Measurements from ENCODE around the gene LGALS12. TPM values are rescaled to one million over a fixed set of nuclear protein-coding genes. Genes with fewer than 3 reads are reported as not detected.

LGALS12 gene
- total RNA-seq (1 to 10 TPM in 1 of 2 donors, under 1 TPM in 1; 0.84 to 1.2 TPM), polyA plus RNA-seq (not detected)
- long read RNA-seq, donor 1, partial matches to known transcripts, result 0 of 1 reads
- long read RNA-seq, donor 1, other reads (novel, unspliced or antisense), result 1 of 1 reads
- long read RNA-seq, donor 2, partial matches to known transcripts, result 1 of 1 reads
- long read RNA-seq, donor 2, other reads (novel, unspliced or antisense), result 0 of 1 reads

- intact Hi-C loops (cut with DNase I), result no loop called here
- Histone ChIP-seq H3K4me3 (ENCODE audit: low read length in 2 of 2) (no peak within 1 kb of the TSS), H3K27ac (ENCODE audit: low read depth in 1 of 2, low read length in 2 of 2) (no peak within 1 kb of the TSS), H3K9me3 (ENCODE audit: control insufficient read depth, low read length) (no peaks in the 10 kb centered on the region), H3K27me3 (ENCODE audit: control insufficient read depth in 1 of 2, insufficient read depth in 2 of 2, low read length in 1 of 2) (no peaks in the 10 kb centered on the region), H3K36me3 (ENCODE audit: control insufficient read depth in 1 of 2, insufficient read depth in 2 of 2, low read length in 1 of 2) (no peaks in the 10 kb centered on the region), H3K4me1 (ENCODE audit: control insufficient read depth in 1 of 2, insufficient read depth in 2 of 2, low read length in 2 of 2) (no peaks in the 10 kb centered on the region)
- ATAC-seq (ENCODE audit: low FRiP score) (no peak), DNase-seq (no peak)
- WGBS, 2 donors, result 78 to 82% methylated on average over 15 of the region's 15 CpGs
These were observed at the start of gene LGALS12 for GRCh38 chr11:63505857-63506528. TSS of gene LGALS12 (plus strand) at chr11:63506084. CDS start at chr11:63506459, 375 bp downstream.

GRCh38 chr11:63459586-63459985 is 46.3 kb upstream of the LGALS12 start:
- Histone ChIP-seq H3K4me3 (ENCODE audit: low read length in 2 of 2) (no peak overlapping the region), H3K36me3 (ENCODE audit: control insufficient read depth in 1 of 2, insufficient read depth in 2 of 2, low read length in 1 of 2) (no peaks in the 10 kb centered on the region), H3K9me3 (ENCODE audit: control insufficient read depth, low read length) (no peaks in the 10 kb centered on the region), H3K4me1 (ENCODE audit: control insufficient read depth in 1 of 2, insufficient read depth in 2 of 2, low read length in 2 of 2) (no peaks in the 10 kb centered on the region), H3K27me3 (ENCODE audit: control insufficient read depth in 1 of 2, insufficient read depth in 2 of 2, low read length in 1 of 2) (peaks cover 0 to 1% of the 10 kb centered on the region in 2 donors), H3K27ac (ENCODE audit: low read depth in 1 of 2, low read length in 2 of 2) (no peak overlapping the region)
- 55 to 57% methylated on average over 6 of the region's 6 CpGs for WGBS, 2 donors
- DNase-seq (no peak), ATAC-seq (ENCODE audit: low FRiP score) (no peak)
- intact Hi-C loops (cut with DNase I), result no loop called here

- Histone ChIP-seq H3K27ac (ENCODE audit: low read depth in 1 of 2, low read length in 2 of 2) (no peak overlapping the region), H3K4me1 (ENCODE audit: control insufficient read depth in 1 of 2, insufficient read depth in 2 of 2, low read length in 2 of 2) (no peaks in the 10 kb centered on the region), H3K27me3 (ENCODE audit: control insufficient read depth in 1 of 2, insufficient read depth in 2 of 2, low read length in 1 of 2) (no peaks in the 10 kb centered on the region), H3K4me3 (ENCODE audit: low read length in 2 of 2) (no peak overlapping the region), H3K36me3 (ENCODE audit: control insufficient read depth in 1 of 2, insufficient read depth in 2 of 2, low read length in 1 of 2) (no peaks in the 10 kb centered on the region), H3K9me3 (ENCODE audit: control insufficient read depth, low read length) (no peaks in the 10 kb centered on the region)
- intact Hi-C loops (cut with DNase I), result no loop called here
- DNase-seq (no peak), ATAC-seq (ENCODE audit: low FRiP score) (no peak)
These were observed 43.7 kb upstream of the LGALS12 start for GRCh38 chr11:63462137-63462536.

- no peaks in the 10 kb centered on the region for H3K9me3 ChIP-seq (ENCODE audit: control insufficient read depth, low read length)
- H3K27ac ChIP-seq (ENCODE audit: low read depth in 1 of 2, low read length in 2 of 2), result no peak overlapping the region
- H3K4me1 ChIP-seq (ENCODE audit: control insufficient read depth in 1 of 2, insufficient read depth in 2 of 2, low read length in 2 of 2), result no peaks in the 10 kb centered on the region
- ATAC-seq (ENCODE audit: low FRiP score), result no peak
- intact Hi-C loops (cut with DNase I), result no loop called here
- 32 to 35% methylated on average over 3 of the region's 3 CpGs for WGBS, 2 donors
- H3K36me3 ChIP-seq (ENCODE audit: control insufficient read depth in 1 of 2, insufficient read depth in 2 of 2, low read length in 1 of 2), result no peaks in the 10 kb centered on the region
- H3K27me3 ChIP-seq (ENCODE audit: control insufficient read depth in 1 of 2, insufficient read depth in 2 of 2, low read length in 1 of 2), result no peaks in the 10 kb centered on the region
- no peak for DNase-seq
- no peak overlapping the region for H3K4me3 ChIP-seq (ENCODE audit: low read length in 2 of 2)
These were observed 35.6 kb upstream of the LGALS12 start for GRCh38 chr11:63470311-63470710.

GRCh38 chr11:63472372-63472771 is 33.5 kb upstream of the LGALS12 start:
- intact Hi-C loops (cut with DNase I), result no loop called here
- no peaks in the 10 kb centered on the region for H3K9me3 ChIP-seq (ENCODE audit: control insufficient read depth, low read length)
- no peaks in the 10 kb centered on the region for H3K36me3 ChIP-seq (ENCODE audit: control insufficient read depth in 1 of 2, insufficient read depth in 2 of 2, low read length in 1 of 2)
- 78 to 88% methylated on average over 3 of the region's 3 CpGs for WGBS, 2 donors
- no peak overlapping the region for H3K4me3 ChIP-seq (ENCODE audit: low read length in 2 of 2)
- H3K4me1 ChIP-seq (ENCODE audit: control insufficient read depth in 1 of 2, insufficient read depth in 2 of 2, low read length in 2 of 2), result no peaks in the 10 kb centered on the region
- H3K27me3 ChIP-seq (ENCODE audit: control insufficient read depth in 1 of 2, insufficient read depth in 2 of 2, low read length in 1 of 2), result no peaks in the 10 kb centered on the region
- DNase-seq, result no peak
- no peak for ATAC-seq (ENCODE audit: low FRiP score)
- H3K27ac ChIP-seq (ENCODE audit: low read depth in 1 of 2, low read length in 2 of 2), result no peak overlapping the region

GRCh38 chr11:63476618-63477017 is 29.3 kb upstream of the LGALS12 start:
- Histone ChIP-seq H3K27me3 (ENCODE audit: control insufficient read depth in 1 of 2, insufficient read depth in 2 of 2, low read length in 1 of 2) (no peaks in the 10 kb centered on the region), H3K4me3 (ENCODE audit: low read length in 2 of 2) (no peak overlapping the region), H3K4me1 (ENCODE audit: control insufficient read depth in 1 of 2, insufficient read depth in 2 of 2, low read length in 2 of 2) (no peaks in the 10 kb centered on the region), H3K36me3 (ENCODE audit: control insufficient read depth in 1 of 2, insufficient read depth in 2 of 2, low read length in 1 of 2) (no peaks in the 10 kb centered on the region), H3K27ac (ENCODE audit: low read depth in 1 of 2, low read length in 2 of 2) (no peak overlapping the region), H3K9me3 (ENCODE audit: control insufficient read depth, low read length) (no peaks in the 10 kb centered on the region)
- intact Hi-C loops (cut with DNase I), result loop anchor here (5.0 kb wide), 2 partner anchors 161 to 261 kb away; no protein-coding TSS in a partner anchor
- DNase-seq (no peak), ATAC-seq (ENCODE audit: low FRiP score) (no peak)

GRCh38 chr11:63478896-63479295 is 27.0 kb upstream of the LGALS12 start:
- no peaks in the 10 kb centered on the region for H3K36me3 ChIP-seq (ENCODE audit: control insufficient read depth in 1 of 2, insufficient read depth in 2 of 2, low read length in 1 of 2)
- peak in 1 of 2 donors; percentile 56 for DNase-seq
- intact Hi-C loops (cut with DNase I), result loop anchor here (1.0 to 5.0 kb wide), 3 partner anchors 157 to 258 kb away; no protein-coding TSS in a partner anchor
- no peaks in the 10 kb centered on the region for H3K9me3 ChIP-seq (ENCODE audit: control insufficient read depth, low read length)
- H3K4me1 ChIP-seq (ENCODE audit: control insufficient read depth in 1 of 2, insufficient read depth in 2 of 2, low read length in 2 of 2), result no peaks in the 10 kb centered on the region
- H3K27me3 ChIP-seq (ENCODE audit: control insufficient read depth in 1 of 2, insufficient read depth in 2 of 2, low read length in 1 of 2), result no peaks in the 10 kb centered on the region
- peak; percentile 81 for ATAC-seq (ENCODE audit: low FRiP score)
- H3K4me3 ChIP-seq (ENCODE audit: low read length in 2 of 2), result no peak overlapping the region
- no peak overlapping the region for H3K27ac ChIP-seq (ENCODE audit: low read depth in 1 of 2, low read length in 2 of 2)
- WGBS, 2 donors, result 6 to 7% methylated on average over 5 of the region's 5 CpGs

- intact Hi-C loops (cut with DNase I), result no loop called here
- Histone ChIP-seq H3K4me1 (ENCODE audit: control insufficient read depth in 1 of 2, insufficient read depth in 2 of 2, low read length in 2 of 2) (no peaks in the 10 kb centered on the region), H3K36me3 (ENCODE audit: control insufficient read depth in 1 of 2, insufficient read depth in 2 of 2, low read length in 1 of 2) (no peaks in the 10 kb centered on the region), H3K27ac (ENCODE audit: low read depth in 1 of 2, low read length in 2 of 2) (no peak overlapping the region), H3K9me3 (ENCODE audit: control insufficient read depth, low read length) (no peaks in the 10 kb centered on the region), H3K4me3 (ENCODE audit: low read length in 2 of 2) (no peak overlapping the region), H3K27me3 (ENCODE audit: control insufficient read depth in 1 of 2, insufficient read depth in 2 of 2, low read length in 1 of 2) (no peaks in the 10 kb centered on the region)
- ATAC-seq (ENCODE audit: low FRiP score) (no peak), DNase-seq (no peak)
- 64 to 67% methylated on average over 6 of the region's 6 CpGs for WGBS, 2 donors
These were observed 25.8 kb upstream of the LGALS12 start for GRCh38 chr11:63480039-63480438.

GRCh38 chr11:63485777-63486176 is 20.1 kb upstream of the LGALS12 start:
- Histone ChIP-seq H3K4me3 (ENCODE audit: low read length in 2 of 2) (no peak overlapping the region), H3K27me3 (ENCODE audit: control insufficient read depth in 1 of 2, insufficient read depth in 2 of 2, low read length in 1 of 2) (no peaks in the 10 kb centered on the region), H3K9me3 (ENCODE audit: control insufficient read depth, low read length) (no peaks in the 10 kb centered on the region), H3K27ac (ENCODE audit: low read depth in 1 of 2, low read length in 2 of 2) (no peak overlapping the region), H3K4me1 (ENCODE audit: control insufficient read depth in 1 of 2, insufficient read depth in 2 of 2, low read length in 2 of 2) (no peaks in the 10 kb centered on the region), H3K36me3 (ENCODE audit: control insufficient read depth in 1 of 2, insufficient read depth in 2 of 2, low read length in 1 of 2) (no peaks in the 10 kb centered on the region)
- no peak for DNase-seq
- intact Hi-C loops (cut with DNase I), result no loop called here
- no peak for ATAC-seq (ENCODE audit: low FRiP score)
- WGBS, 2 donors, result 86% methylated on average over 3 of the region's 3 CpGs

All from aorta (tissue), 5 donors.